Measurements from ENCODE around the gene ZNF827.

- no peak for TF ChIP-seq CTCF (conservative IDR thresholded peaks at IDR 0.05)
- no peak for TF ChIP-seq EZH2 (IDR thresholded peaks at IDR 0.05; ENCODE audit: low read depth)
Measured at GRCh38 chr4:145760176-145760575, 178.4 kb downstream of the ZNF827 start.
